ENCODE measurements around the gene USP22.

- TF ChIP-seq CTCF (IDR thresholded peaks at IDR 0.05) = no peak
- no peak for TF ChIP-seq POLR2A (IDR thresholded peaks at IDR 0.05)
Observed at GRCh38 chr17:21036361-21036881, 6.4 kb downstream of the USP22 start.

Measured in esophagus squamous epithelium (tissue), 4 donors.